HG02623 (cell line): ENCODE data around the gene GPHA2.
"Not testable (repeated sequence)": the region's sequence is repeated elsewhere in the genome, so short reads cannot be mapped to it uniquely, and the experiment has no call there.

Experiments
- ATAC-seq: cut with Tn5 transposase; IDR thresholded peaks from one replicate; pipeline ENCODE4 v1.9.1; 2021; ENCODE audit warnings: moderate library complexity; ENCODE audit not compliant: unreplicated experiment

Gene GPHA2

GRCh38 chr11:64935359-64936081 lies at the start of gene GPHA2:
GPHA2 (minus strand) TSS chr11:64935893; CDS start chr11:64935460, 433 bp downstream.
- ATAC-seq, result no peak

- ATAC-seq, result not testable (repeated sequence)
Measured at GRCh38 chr11:64983339-64983738, 47.6 kb upstream of the GPHA2 start.

GRCh38 chr11:64976651-64977050 lies 41.0 kb upstream of the GPHA2 start:
- no peak for ATAC-seq

- ATAC-seq, result no peak
Measured at GRCh38 chr11:64974124-64974523, 38.4 kb upstream of the GPHA2 start.

GRCh38 chr11:64971421-64972233 lies 35.9 kb upstream of the GPHA2 start, which contains the start of gene MAJIN:
MAJIN (minus strand) TSS chr11:64972108; CDS start chr11:64959405, 12,703 bp downstream.
- no peak for ATAC-seq

GRCh38 chr11:64970731-64971151 lies 35.0 kb upstream of the GPHA2 start:
- ATAC-seq, result no peak

GRCh38 chr11:64969209-64969608 lies 33.5 kb upstream of the GPHA2 start:
- ATAC-seq, result no peak

- ATAC-seq, result no peak
Measured at GRCh38 chr11:64967375-64967774, 31.7 kb upstream of the GPHA2 start.

- no peak for ATAC-seq
Measured at GRCh38 chr11:64963072-64963631, 27.5 kb upstream of the GPHA2 start.

GRCh38 chr11:64960719-64961118 lies 25.0 kb upstream of the GPHA2 start:
- ATAC-seq, result no peak

GRCh38 chr11:64959498-64959897 lies 23.8 kb upstream of the GPHA2 start:
- no peak for ATAC-seq

GRCh38 chr11:64954201-64954600 lies 18.5 kb upstream of the GPHA2 start:
- no peak for ATAC-seq

GRCh38 chr11:64951529-64951928 lies 15.8 kb upstream of the GPHA2 start:
- no peak for ATAC-seq

GRCh38 chr11:64947208-64947814 lies 11.6 kb upstream of the GPHA2 start:
- no peak for ATAC-seq

- no peak for ATAC-seq
Measured at GRCh38 chr11:64936539-64936938, 846 bp upstream of the GPHA2 start.

GRCh38 chr11:64934682-64935358 lies 873 bp downstream of the GPHA2 start:
- ATAC-seq, result no peak

GRCh38 chr11:64933935-64934681 lies 1.6 kb downstream of the GPHA2 start:
- ATAC-seq, result no peak

GRCh38 chr11:64933213-64933934 lies 2.3 kb downstream of the GPHA2 start:
- ATAC-seq, result no peak

- no peak for ATAC-seq
Measured at GRCh38 chr11:64932324-64932723, 3.4 kb downstream of the GPHA2 start.
